GM21786 (cell line): ENCODE results near the gene TCF25.

Experiments
- ATAC-seq: cut with Tn5 transposase; IDR thresholded peaks from one replicate; pipeline ENCODE4 v1.9.1; 2021; ENCODE audit not compliant: unreplicated experiment

The TCF25 gene

GRCh38 chr16:89938175-89938885 is 64.9 kb downstream of the TCF25 start:
- ATAC-seq, result no peak

- ATAC-seq, result no peak
Measured at GRCh38 chr16:89944773-89945172, 71.4 kb downstream of the TCF25 start.

GRCh38 chr16:89945654-89946053 is 72.3 kb downstream of the TCF25 start:
- no peak for ATAC-seq

GRCh38 chr16:89946515-89946914 is 73.1 kb downstream of the TCF25 start:
- no peak for ATAC-seq

GRCh38 chr16:89949121-89949742 is 75.8 kb downstream of the TCF25 start:
- no peak for ATAC-seq

- no peak for ATAC-seq
Measured at GRCh38 chr16:89949756-89950155, 76.4 kb downstream of the TCF25 start.

- ATAC-seq, result no peak
Measured at GRCh38 chr16:89951509-89951908, 78.1 kb downstream of the TCF25 start.

GRCh38 chr16:89952049-89952448 is 78.7 kb downstream of the TCF25 start:
- no peak for ATAC-seq

- ATAC-seq, result no peak
Measured at GRCh38 chr16:89952551-89952950, 79.2 kb downstream of the TCF25 start.

GRCh38 chr16:89953671-89954406 is 80.4 kb downstream of the TCF25 start:
- ATAC-seq, result peak; percentile 72

GRCh38 chr16:89954462-89954861 is 81.1 kb downstream of the TCF25 start:
- no peak for ATAC-seq

- ATAC-seq, result no peak
Measured at GRCh38 chr16:89955001-89955685, 81.8 kb downstream of the TCF25 start.

GRCh38 chr16:89956505-89957215 is 83.3 kb downstream of the TCF25 start:
- no peak for ATAC-seq

GRCh38 chr16:89957216-89957785 is 83.9 kb downstream of the TCF25 start:
- ATAC-seq, result no peak

- no peak for ATAC-seq
Measured at GRCh38 chr16:89958068-89958467, 84.7 kb downstream of the TCF25 start.

GRCh38 chr16:89958596-89958995 is 85.2 kb downstream of the TCF25 start:
- ATAC-seq, result no peak

GRCh38 chr16:89960966-89961365 is 87.6 kb downstream of the TCF25 start:
- ATAC-seq, result no peak
